SJSA1 (cell line): ENCODE results near the gene GANC. TPM values are rescaled to one million over a fixed set of nuclear protein-coding genes. Genes with fewer than 3 reads are reported as not detected.

Experiments
- DNase-seq, 2 experiments: peaks; one replicate each; pipeline ENCODE4 v3.0.0-alpha.2; 2015 to 2020; ENCODE audit warnings: low spot score in 2 of 2, low read depth in 1 of 2
- H3K27ac ChIP-seq: fragments of 250-450 bp; sonication (Bioruptor Pico); 2 replicates; pipeline ENCODE4 v1.5.1; 2020; ENCODE audit warnings: mild to moderate bottlenecking, moderate library complexity
- H3K27me3 ChIP-seq: fragments of 250-450 bp; sonication (Bioruptor Pico); replicated peaks from 2 replicates; pipeline ENCODE4 v1.5.1; 2020; ENCODE audit warnings: mild to moderate bottlenecking, moderate library complexity
- H3K36me3 ChIP-seq: fragments of 250-450 bp; sonication (Bioruptor Pico); 2 replicates; pipeline ENCODE4 v1.5.1; 2020; ENCODE audit warnings: mild to moderate bottlenecking
- H3K4me1 ChIP-seq: fragments of 250-450 bp; sonication (Bioruptor Pico); replicated peaks from 2 replicates; pipeline ENCODE4 v1.6.1; 2021; ENCODE audit warnings: mild to moderate bottlenecking
- H3K4me3 ChIP-seq: fragments of 250-450 bp; sonication (Bioruptor Pico); 2 replicates; pipeline ENCODE4 v1.5.1; 2020; ENCODE audit warnings: mild to moderate bottlenecking
- H3K9me3 ChIP-seq: fragments of 250-450 bp; sonication (Bioruptor Pico); replicated peaks from 2 replicates; pipeline ENCODE4 v1.5.1; 2020; ENCODE audit warnings: mild to moderate bottlenecking
- total RNA-seq: library from RNA; depleted of rRNA; stranded (reverse); fragments of >200 nt; shearing (Covaris generic); gene quantifications from 2 replicates; pipeline ENCODE4 v1.2.3, GENCODE V29; 2014

The GANC gene
- total RNA-seq, 1 experiment from 2014 or later = 19.7 TPM

DNA sequence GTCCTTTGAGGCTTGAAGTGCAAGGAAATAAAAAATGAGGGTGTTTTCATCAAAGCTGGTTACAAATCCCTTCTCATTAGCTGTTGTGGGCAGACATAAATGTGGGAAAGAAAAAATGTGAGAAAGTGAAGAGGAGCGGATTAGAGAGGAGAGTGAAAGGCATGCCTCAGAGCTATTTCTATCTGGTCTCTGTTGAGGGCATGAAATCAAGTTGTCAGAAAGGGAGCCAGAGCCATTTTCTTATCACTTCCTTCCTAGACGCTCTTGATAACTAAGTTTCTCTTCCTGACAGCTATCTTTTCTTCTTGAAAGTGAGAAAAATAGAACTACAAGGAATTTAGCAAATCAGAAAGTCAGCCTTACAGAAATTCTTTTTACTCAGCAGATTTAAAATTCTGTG, 65.5 kb downstream of the GANC start:
- Histone ChIP-seq H3K36me3 (0 out of 2 replicates have a peak, but pooled peaks cover 4% of the 10 kb centered on the region), H3K9me3 (peaks cover 12% of the 10 kb centered on the region), H3K4me3 (no peak overlapping the region), H3K27ac (no peak overlapping the region), H3K4me1 (no peaks in the 10 kb centered on the region), H3K27me3 (no peaks in the 10 kb centered on the region)
- DNase-seq = no peak

GRCh38 chr15:42343596-42344232, 70.7 kb downstream of the GANC start:
- peaks cover 10% of the 10 kb centered on the region; the same call in 1 of the 2 replicates for H3K4me1 ChIP-seq
- H3K36me3 ChIP-seq = 0 out of 2 replicates have a peak, but pooled peaks cover 2% of the 10 kb centered on the region
- H3K27me3 ChIP-seq = no peaks in the 10 kb centered on the region
- no peak for DNase-seq
- no peak overlapping the region for H3K4me3 ChIP-seq
- no peak overlapping the region for H3K27ac ChIP-seq
- no peaks in the 10 kb centered on the region for H3K9me3 ChIP-seq

DNA sequence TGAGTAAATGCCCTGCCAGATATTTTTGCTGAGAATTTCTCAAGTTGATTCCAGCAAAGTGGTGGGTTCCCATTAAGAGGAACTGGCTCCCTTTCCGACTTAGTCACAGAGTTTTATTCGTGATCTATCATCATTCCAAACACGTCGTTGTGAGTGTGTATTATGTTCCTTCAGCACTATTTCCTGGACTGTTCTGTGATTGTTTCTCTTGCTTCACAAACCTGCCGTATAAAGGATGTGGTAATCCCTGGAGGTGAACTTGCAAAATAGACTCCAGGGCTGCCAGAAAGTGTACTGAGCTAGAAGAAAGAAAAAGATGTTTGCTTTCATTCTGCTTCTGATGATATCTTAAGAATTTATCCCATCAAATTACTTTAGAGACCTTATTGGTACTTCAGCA, 71.8 kb downstream of the GANC start:
- H3K4me1 ChIP-seq = peaks cover 10% of the 10 kb centered on the region; the same call in 1 of the 2 replicates
- no peak overlapping the region for H3K4me3 ChIP-seq
- H3K27me3 ChIP-seq = no peaks in the 10 kb centered on the region
- no peak overlapping the region for H3K27ac ChIP-seq
- H3K36me3 ChIP-seq = 0 out of 2 replicates have a peak, but pooled peaks cover 2% of the 10 kb centered on the region
- no peaks in the 10 kb centered on the region for H3K9me3 ChIP-seq
- no peak for DNase-seq

DNA sequence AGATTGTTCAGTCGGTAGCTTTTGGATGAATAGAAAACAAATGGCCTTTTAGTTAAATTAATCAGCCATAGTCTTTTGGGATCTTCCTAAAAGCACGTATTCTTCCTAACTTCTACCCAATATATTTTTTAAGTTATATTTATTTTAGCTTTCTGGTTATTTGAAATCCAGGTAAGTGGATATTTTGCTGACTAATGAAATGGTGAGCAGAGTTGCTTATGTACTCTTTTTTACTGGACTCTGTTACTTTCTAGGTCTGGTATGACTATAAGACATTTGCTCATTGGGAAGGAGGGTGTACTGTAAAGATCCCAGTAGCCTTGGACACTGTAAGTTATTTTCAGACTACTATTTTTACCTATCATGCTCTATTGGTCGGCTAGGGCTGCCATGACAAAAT, 72.5 kb downstream of the GANC start:
- DNase-seq = no peak
- Histone ChIP-seq H3K27me3 (no peaks in the 10 kb centered on the region), H3K36me3 (0 out of 2 replicates have a peak, but pooled peaks cover 2% of the 10 kb centered on the region), H3K4me1 (peaks cover 10% of the 10 kb centered on the region; the same call in 1 of the 2 replicates), H3K4me3 (no peak overlapping the region), H3K27ac (no peak overlapping the region), H3K9me3 (no peaks in the 10 kb centered on the region)

DNA sequence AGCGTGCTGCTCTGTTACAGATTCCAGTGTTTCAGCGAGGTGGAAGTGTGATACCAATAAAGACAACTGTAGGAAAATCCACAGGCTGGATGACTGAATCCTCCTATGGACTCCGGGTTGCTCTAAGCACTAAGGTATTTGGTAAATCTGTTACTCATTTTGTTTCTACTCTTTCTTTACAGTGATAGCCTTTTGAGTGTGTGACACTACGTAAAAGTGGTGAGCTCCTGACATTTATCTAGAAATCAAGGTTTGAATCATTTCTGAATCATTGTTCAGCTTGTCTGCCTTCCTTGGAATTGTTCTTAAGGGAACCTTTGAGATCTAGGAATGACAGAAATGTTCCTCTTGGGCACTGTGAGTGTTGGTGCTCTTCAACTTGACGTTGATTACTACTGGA, 75.1 kb downstream of the GANC start:
- H3K27ac ChIP-seq = no peak overlapping the region
- DNase-seq = peak in 1 of 2 experiments; percentile 9

GRCh38 chr15:42349186-42349585, 76.2 kb downstream of the GANC start:
- Histone ChIP-seq H3K36me3 (0 out of 2 replicates have a peak, but pooled peaks cover 2% of the 10 kb centered on the region), H3K27ac (no peak overlapping the region), H3K4me1 (peaks cover 10% of the 10 kb centered on the region; the same call in 1 of the 2 replicates), H3K9me3 (no peaks in the 10 kb centered on the region), H3K27me3 (no peaks in the 10 kb centered on the region), H3K4me3 (no peak overlapping the region)
- DNase-seq = no peak

More for the DNA sequence above, 75.1 kb downstream of the GANC start:
- Histone ChIP-seq H3K9me3 (no peaks in the 10 kb centered on the region), H3K4me1 (peaks cover 10% of the 10 kb centered on the region; the same call in 1 of the 2 replicates), H3K36me3 (0 out of 2 replicates have a peak, but pooled peaks cover 2% of the 10 kb centered on the region), H3K27me3 (no peaks in the 10 kb centered on the region), H3K4me3 (no peak overlapping the region)

GRCh38 chr15:42352401-42352800, 79.4 kb downstream of the GANC start:
- H3K27ac ChIP-seq = no peak overlapping the region
- no peak for DNase-seq
- no peaks in the 10 kb centered on the region for H3K9me3 ChIP-seq
- peaks cover 10% of the 10 kb centered on the region; the same call in 1 of the 2 replicates for H3K4me1 ChIP-seq
- no peaks in the 10 kb centered on the region for H3K27me3 ChIP-seq
- H3K36me3 ChIP-seq = no peaks in the 10 kb centered on the region
- no peak overlapping the region for H3K4me3 ChIP-seq

GRCh38 chr15:42353061-42353460, 80.1 kb downstream of the GANC start:
- H3K36me3 ChIP-seq = no peaks in the 10 kb centered on the region
- no peak overlapping the region for H3K27ac ChIP-seq
- H3K4me3 ChIP-seq = no peak overlapping the region
- H3K27me3 ChIP-seq = no peaks in the 10 kb centered on the region
- no peaks in the 10 kb centered on the region for H3K9me3 ChIP-seq
- no peak for DNase-seq
- peaks cover 4% of the 10 kb centered on the region; the same call in 1 of the 2 replicates for H3K4me1 ChIP-seq

DNA sequence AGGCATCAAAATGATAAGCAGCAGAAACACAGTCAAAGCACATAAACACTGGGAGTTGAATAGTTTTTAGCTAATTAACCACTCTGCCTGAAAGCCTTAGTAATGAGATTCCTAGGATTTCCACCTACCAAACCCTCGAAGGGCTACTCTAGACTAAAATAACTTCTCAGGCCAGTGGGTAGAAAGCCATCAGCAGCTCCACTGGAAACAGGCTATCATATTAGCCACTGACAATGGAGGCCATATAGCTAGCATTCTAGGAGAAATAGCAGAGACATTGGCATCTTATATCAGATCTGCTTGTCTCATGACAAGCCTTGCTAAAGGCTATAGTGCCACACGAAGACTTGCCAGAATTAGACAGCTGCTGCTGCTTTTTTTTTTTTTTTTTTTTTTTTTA, 81.8 kb downstream of the GANC start:
- Histone ChIP-seq H3K9me3 (no peaks in the 10 kb centered on the region), H3K4me1 (no peaks in the 10 kb centered on the region), H3K36me3 (no peaks in the 10 kb centered on the region), H3K27ac (no peak overlapping the region), H3K27me3 (no peaks in the 10 kb centered on the region), H3K4me3 (no peak overlapping the region)
- no peak for DNase-seq

DNA sequence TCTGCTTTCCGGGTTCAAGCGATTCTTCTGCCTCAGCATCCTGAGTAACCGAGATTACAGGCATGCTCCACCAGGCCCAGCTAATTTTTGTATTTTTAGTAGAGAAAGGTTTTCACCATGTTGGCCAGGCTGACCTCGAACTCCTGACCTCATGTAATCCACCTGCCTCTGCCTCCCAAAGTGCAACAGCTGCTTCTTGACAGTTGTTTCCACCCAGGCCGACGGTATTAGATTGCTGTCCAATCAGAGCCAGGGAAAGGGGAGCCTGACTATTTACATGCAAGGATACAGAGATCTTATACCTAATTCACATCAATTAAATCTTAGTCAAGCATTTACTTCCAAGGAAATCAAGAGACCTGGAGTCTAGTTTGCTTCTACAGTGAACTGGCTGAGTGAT, 82.3 kb downstream of the GANC start:
- Histone ChIP-seq H3K27ac (no peak overlapping the region), H3K27me3 (no peaks in the 10 kb centered on the region), H3K36me3 (no peaks in the 10 kb centered on the region), H3K4me3 (no peak overlapping the region), H3K4me1 (no peaks in the 10 kb centered on the region), H3K9me3 (no peaks in the 10 kb centered on the region)
- DNase-seq = no peak

GRCh38 chr15:42356851-42357250, 83.8 kb downstream of the GANC start:
- H3K9me3 ChIP-seq = no peaks in the 10 kb centered on the region
- H3K4me3 ChIP-seq = no peak overlapping the region
- no peaks in the 10 kb centered on the region for H3K36me3 ChIP-seq
- no peaks in the 10 kb centered on the region for H3K4me1 ChIP-seq
- H3K27ac ChIP-seq = no peak overlapping the region
- H3K27me3 ChIP-seq = no peaks in the 10 kb centered on the region
- DNase-seq = no peak

- Histone ChIP-seq H3K27me3 (no peaks in the 10 kb centered on the region), H3K9me3 (no peaks in the 10 kb centered on the region), H3K36me3 (no peaks in the 10 kb centered on the region), H3K4me1 (no peaks in the 10 kb centered on the region), H3K4me3 (no peak overlapping the region), H3K27ac (no peak overlapping the region)
- DNase-seq = no peak
Measured at GRCh38 chr15:42358141-42358540, 85.1 kb downstream of the GANC start.

DNA sequence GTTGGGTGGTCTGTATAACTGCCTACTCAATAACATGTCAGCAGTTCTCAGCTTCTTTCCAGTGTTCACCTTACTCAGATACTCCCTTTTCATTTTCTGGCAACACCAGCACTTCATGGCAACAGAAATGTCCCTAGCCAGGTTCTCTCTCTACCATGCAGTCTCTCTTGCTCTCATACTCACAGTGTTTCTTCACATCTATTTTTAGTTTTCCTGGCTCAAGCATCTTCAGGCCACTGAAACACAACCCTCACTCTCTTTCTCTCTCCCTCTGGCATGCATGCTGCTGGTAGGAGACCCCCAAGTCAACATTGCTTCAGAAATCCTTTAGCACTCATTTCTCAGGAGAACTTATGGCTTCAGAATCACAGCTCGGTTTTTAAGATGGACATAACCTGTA, 86.2 kb downstream of the GANC start, which contains the start of gene CAPN3:
TSS of gene CAPN3 (plus strand) at position 253 of the 400 bp plus-strand sequence. CDS start 305 bp downstream, outside the sequence.
- no peaks in the 10 kb centered on the region for H3K9me3 ChIP-seq
- no peak within 1 kb of the TSS for H3K27ac ChIP-seq
- no peaks in the 10 kb centered on the region for H3K27me3 ChIP-seq
- H3K4me3 ChIP-seq = no peak within 1 kb of the TSS
- no peak for DNase-seq
- no peaks in the 10 kb centered on the region for H3K36me3 ChIP-seq
- no peaks in the 10 kb centered on the region for H3K4me1 ChIP-seq

GRCh38 chr15:42359985-42360384, 87.0 kb downstream of the GANC start:
- no peaks in the 10 kb centered on the region for H3K27me3 ChIP-seq
- H3K27ac ChIP-seq = no peak overlapping the region
- H3K9me3 ChIP-seq = no peaks in the 10 kb centered on the region
- no peak overlapping the region for H3K4me3 ChIP-seq
- DNase-seq = no peak
- no peaks in the 10 kb centered on the region for H3K4me1 ChIP-seq
- H3K36me3 ChIP-seq = no peaks in the 10 kb centered on the region
